Stimulated activated CD4-positive, alpha-beta T cell treated with anti-CD3 and anti-CD28 coated beads, Interleukin-1b, Interleukin-23, amount 100 ng/mL, for 24 hours (primary cell): Measurements from ENCODE around the gene PCCA.
"Not testable (repeated sequence)": the region's sequence is repeated elsewhere in the genome, so short reads cannot be mapped to it uniquely, and the experiment has no call there.

Experiments used
- DNase-seq, 4 experiments: peaks; one replicate each; pipeline ENCODE4 v3.0.0-alpha.2; 2020; ENCODE audit warnings: low read depth in 4 of 4, low spot score in 1 of 4

PCCA gene

DNA sequence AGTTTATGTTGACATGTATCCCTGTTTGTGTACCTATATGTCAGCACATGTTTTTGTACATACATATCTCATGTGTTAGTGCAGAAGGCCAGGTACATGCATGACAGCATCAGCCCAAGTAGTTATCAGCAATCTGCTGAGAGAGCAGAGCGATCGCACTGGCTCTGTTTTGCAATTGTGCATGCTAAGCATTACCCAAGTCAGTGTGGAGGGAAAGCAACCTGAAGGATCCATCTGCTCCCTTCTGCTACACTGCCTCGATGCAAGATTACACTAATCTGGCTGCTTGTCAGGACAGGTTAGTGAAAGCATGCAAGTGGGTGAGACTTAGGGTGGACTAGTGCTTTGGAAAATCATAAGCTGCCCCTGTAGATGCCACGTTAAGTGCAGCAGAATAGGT is 211.8 kb downstream of the PCCA start:
- DNase-seq = no peak

- DNase-seq = no peak
These were observed 212.5 kb downstream of the PCCA start for GRCh38 chr13:100301418-100301817.

DNA sequence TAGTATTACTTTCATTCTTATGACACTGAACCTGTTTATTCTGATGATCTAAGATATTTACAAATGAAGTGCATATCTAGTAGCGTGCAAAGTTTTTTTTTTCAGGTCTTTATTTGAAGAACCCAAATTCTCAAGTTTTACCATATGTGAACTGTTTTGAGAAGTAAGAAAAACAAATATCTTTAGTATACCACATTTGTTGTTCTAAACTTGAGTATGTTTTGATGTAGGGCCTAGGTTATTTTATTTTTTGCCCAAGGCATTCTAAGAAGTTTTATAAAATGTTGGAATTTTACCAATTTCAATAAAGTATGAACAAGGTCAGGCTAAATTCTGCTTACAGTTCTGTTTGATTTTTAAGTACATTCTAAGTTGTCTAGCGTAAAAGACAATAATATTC is 213.5 kb downstream of the PCCA start:
- no peak for DNase-seq

- DNase-seq = no peak
These were observed 215.3 kb downstream of the PCCA start for GRCh38 chr13:100304229-100304628.

DNA sequence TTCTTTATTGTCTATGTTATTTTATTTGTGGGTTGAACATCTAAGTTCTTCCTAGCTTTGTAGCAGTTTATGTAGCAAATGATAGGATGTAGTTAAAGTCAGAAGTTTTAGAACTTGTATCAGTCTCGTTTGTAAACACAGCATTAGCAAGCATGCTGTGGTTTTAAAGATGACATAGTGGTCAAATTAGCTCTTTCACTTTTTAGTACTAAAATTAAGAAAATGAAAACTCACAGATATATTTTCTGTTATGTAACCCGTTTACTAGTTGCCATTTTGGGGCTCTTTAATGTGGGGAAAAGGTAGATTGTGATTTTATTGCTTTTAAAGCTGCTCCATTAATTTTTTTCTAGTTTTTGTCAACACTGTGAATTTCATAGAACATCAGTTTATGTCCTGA is 216.5 kb downstream of the PCCA start:
- DNase-seq = no peak

- no peak for DNase-seq
These were observed 217.1 kb downstream of the PCCA start for GRCh38 chr13:100306030-100306429.

DNA sequence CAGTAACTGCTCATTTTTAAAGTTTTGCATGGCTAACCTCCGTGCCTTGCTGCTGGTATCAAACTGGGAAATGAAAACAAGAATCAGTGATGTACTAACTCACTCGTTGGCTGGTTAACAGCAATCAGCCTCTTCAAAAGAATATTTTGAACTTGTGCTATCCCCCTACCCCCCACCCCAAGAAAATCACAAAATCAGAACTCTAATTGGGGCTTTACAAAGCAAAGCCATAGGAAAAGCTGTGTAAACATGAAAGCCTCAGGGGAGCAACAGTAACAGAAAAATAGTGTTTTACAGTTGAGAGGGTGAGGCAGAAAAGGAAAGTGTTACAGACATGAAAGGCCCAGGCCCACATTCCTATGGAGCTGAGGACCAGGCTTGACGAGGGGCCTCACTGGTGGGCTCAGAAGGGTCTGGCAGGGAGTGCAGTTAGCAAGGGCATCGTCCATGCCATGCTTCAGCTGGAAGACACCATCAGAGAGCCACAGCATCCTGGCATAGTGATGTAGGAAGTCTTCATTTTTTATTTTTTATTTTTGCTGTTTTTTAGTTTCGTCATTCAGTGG is 217.6 kb downstream of the PCCA start:
- DNase-seq = no peak

DNA sequence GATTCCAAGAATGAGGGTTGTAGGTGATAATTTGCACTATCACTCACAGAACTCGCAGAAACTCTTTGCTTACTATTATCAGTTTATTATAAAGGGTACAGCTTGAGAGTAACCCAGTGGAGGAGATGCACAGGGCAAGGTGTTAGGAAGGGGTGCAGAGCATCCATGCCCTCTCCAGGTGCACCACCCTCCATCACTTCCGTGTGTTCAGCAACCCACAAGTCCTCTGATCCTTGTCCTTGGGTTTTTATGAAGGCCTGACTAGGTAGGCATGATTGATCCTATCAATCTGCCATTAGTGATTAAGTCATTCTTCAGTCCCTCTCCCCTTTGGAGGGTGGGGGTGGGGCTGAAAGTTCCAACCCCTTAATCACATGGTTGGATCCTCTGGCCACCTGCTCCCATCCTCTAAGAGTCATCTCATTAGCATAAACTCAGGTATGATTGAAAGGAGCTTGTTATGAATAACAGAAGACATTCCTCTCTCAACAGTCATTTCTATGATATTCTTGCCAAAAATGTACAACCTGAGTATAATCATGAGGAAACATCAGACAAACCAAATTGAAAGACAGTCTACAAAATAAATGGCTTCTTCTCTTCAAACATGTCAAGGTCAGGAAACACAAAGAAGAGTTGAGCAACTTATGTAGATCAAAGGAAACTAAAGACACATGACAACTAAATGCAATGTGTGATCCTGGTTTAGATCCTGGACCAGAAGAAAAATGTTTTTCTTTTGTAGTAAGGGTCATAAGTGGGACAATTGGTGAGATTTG is 225.4 kb downstream of the PCCA start:
- no peak for DNase-seq

GRCh38 chr13:100315522-100315921 is 226.6 kb downstream of the PCCA start:
- DNase-seq = no peak

- not testable (repeated sequence) for DNase-seq
These were observed 229.6 kb downstream of the PCCA start for GRCh38 chr13:100318473-100318872.

GRCh38 chr13:100323937-100324336 is 235.0 kb downstream of the PCCA start:
- DNase-seq = no peak

DNA sequence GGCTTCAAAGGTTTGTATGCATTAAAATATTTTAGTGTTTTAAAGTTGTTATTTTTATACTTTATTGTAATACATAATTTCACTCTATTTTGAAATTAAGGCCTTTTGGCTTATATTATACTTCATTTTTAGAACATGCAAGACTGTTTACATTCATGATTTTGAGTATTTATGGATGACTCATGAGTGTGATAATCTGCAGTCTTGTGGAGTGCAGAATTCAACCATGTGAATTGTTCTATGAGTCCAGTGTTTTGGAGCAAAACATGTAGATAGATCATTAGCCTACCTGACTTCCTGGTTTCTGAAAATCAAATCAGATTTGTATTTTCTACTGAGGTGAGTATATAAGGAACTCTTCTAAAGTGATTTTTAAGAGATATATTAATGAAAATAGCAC is 241.8 kb downstream of the PCCA start:
- DNase-seq = no peak

- no peak for DNase-seq
These were observed 244.2 kb downstream of the PCCA start for GRCh38 chr13:100333141-100333540.

DNA sequence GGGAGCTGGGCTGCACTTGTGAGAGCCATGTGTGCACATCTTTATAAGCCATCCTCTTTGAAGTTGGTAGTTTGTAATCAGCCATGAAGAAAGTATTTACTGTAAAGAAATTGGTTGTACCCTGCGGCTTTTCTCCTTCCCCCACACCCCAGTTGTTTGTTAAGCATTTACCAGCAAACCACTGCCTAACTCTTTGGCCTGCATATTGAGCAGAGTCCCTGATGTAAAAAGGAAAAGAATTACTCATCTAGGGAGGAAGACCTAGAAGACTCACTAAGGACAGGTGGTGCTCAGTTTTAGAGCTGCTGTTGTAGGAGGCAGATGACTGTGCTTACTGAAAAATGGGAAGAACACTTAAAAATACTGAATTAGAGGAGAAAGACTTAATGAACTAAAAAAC is 245.3 kb downstream of the PCCA start:
- DNase-seq = no peak

DNA sequence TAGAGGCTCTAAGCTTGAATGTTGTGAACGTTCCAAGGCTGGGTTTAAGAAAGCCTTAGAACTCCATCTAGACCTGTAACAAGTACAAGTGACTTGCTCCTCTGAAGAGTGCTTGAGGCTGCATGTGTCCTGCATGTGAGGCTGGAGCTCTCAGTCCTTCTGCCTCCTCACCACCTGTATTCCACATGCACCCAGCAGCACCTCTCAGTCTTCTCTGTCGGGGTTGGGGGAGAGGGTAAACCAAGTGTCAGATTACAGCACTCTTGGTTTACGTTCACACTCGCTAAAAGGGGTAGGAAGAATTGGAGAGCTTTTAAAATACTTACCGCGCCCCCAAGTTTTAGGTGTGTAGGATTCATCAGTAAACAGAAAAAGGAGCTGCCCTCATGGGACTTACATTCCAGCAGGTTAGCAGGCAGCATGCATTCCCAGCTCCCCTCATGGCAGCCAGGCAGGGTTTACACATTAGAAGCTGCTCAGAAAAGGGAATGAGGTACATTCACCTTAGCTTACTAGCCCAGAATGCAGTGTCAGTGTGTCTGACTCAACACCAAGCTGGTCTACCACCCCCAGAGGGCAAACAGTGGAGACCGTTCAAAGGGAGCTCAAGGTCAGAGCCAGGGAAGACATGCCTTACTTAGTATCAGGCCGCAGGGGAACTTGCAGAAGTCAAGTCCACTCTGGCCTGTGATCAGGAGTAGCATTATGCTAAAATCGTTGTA is 248.1 kb downstream of the PCCA start:
- DNase-seq = no peak

- DNase-seq = no peak
These were observed 249.4 kb downstream of the PCCA start for GRCh38 chr13:100338275-100338674.

GRCh38 chr13:100339411-100339940 is 250.6 kb downstream of the PCCA start:
- DNase-seq = no peak

DNA sequence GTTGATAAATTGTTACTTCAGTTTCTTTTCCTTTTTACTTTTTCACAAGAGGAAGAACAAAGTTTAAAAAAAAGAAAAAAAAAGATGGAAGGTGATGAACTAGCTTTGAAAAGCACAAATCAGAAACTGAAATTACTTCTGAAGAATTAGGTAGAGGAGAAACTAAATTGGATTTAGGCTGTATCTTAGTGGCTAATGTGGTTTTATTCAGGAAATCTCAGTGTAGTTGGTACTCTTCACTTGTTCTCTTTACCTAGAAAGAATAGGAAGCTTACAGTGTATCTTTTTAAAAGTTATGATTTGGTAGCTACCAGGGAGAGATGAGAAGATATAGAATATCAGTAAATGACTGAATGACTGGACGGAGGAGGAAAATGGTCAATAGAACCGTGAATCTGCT is 252.0 kb downstream of the PCCA start:
- no peak for DNase-seq

GRCh38 chr13:100341327-100341726 is 252.4 kb downstream of the PCCA start:
- no peak for DNase-seq

DNA sequence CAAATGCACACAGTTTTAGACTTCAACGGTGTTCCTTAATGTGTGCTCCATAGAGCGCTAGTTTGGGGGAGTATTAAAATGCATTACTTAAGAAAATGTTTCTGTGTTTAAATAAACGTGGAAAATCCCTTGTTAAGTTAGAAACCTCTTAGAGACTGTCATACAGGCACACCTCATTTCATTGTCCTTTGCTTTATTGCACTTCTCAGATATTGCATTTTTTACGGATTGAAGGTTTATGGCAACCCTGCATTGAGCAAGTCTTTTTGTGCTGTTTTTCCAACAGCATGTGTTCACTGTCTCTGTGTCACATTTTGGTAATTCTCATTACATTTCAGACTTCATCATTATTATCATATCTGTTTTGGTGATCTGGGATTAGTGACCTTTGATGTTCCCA is 255.7 kb downstream of the PCCA start:
- no peak for DNase-seq

DNA sequence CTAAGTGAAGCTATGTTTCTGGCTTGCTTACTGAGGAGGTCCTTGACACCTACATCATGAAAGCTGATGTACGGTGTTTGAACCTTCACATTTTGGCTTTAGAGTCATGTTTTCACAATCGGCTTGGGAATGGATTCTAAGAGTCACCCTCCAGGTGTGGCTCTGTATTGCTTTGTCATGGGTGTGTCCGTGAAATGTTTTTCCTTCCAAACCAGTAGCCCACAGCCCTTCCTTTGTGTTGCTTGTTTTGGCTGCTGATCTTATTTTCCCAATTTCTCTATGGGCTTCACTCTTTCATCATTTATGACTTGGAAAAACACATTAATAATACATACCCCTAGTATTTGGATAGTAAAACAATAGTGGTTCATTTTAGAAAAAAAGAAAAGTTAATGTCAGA is 259.1 kb downstream of the PCCA start:
- DNase-seq = no peak

- DNase-seq = no peak
These were observed 260.7 kb downstream of the PCCA start for GRCh38 chr13:100349594-100349993.
